LNCaP clone FGC (cell line): ENCODE data around the gene ZNF620.

ENCODE experiments used
- DNase-seq: peaks from one replicate; pipeline ENCODE4 v3.0.0-alpha.2; 2011; ENCODE audit warnings: low read depth
- H3K4me3 ChIP-seq: 2 replicates; pipeline ENCODE4 v1.5.1; 2011; ENCODE audit warnings: mild to moderate bottlenecking, low read depth, low read length, control low read depth
- TF ChIP-seq, protein P1 (sequence below): IDR thresholded peaks from 2 replicates; pipeline ENCODE4 v1.5.1; 2012; ENCODE audit warnings: mild to moderate bottlenecking; ENCODE audit not compliant: control insufficient read depth, insufficient read depth; ENCODE audit errors: extremely low read depth

Gene ZNF620

DNA sequence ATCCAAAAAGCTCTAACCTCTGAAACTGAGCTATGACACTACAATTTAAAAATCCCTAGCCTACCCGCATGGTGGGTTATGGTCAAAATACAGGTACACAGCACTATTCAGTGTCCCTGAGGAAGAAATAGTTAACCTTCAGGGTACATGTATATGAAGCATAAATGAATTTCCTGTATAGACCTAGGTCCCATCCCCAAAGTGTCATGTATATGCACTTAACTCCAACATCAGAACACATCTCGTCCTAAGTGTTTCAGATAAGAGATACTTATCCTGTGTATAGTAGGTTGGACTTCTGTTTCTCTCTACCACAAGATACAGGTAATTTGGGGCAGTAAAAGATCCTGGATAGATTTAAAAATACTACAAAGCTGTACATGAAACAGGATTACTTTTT is 42.3 kb upstream of the ZNF620 start:
- H3K4me3 ChIP-seq = no peak overlapping the region
- DNase-seq = no peak
- TF ChIP-seq, protein P1, sequence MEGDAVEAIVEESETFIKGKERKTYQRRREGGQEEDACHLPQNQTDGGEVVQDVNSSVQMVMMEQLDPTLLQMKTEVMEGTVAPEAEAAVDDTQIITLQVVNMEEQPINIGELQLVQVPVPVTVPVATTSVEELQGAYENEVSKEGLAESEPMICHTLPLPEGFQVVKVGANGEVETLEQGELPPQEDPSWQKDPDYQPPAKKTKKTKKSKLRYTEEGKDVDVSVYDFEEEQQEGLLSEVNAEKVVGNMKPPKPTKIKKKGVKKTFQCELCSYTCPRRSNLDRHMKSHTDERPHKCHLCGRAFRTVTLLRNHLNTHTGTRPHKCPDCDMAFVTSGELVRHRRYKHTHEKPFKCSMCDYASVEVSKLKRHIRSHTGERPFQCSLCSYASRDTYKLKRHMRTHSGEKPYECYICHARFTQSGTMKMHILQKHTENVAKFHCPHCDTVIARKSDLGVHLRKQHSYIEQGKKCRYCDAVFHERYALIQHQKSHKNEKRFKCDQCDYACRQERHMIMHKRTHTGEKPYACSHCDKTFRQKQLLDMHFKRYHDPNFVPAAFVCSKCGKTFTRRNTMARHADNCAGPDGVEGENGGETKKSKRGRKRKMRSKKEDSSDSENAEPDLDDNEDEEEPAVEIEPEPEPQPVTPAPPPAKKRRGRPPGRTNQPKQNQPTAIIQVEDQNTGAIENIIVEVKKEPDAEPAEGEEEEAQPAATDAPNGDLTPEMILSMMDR = no peak

DNA sequence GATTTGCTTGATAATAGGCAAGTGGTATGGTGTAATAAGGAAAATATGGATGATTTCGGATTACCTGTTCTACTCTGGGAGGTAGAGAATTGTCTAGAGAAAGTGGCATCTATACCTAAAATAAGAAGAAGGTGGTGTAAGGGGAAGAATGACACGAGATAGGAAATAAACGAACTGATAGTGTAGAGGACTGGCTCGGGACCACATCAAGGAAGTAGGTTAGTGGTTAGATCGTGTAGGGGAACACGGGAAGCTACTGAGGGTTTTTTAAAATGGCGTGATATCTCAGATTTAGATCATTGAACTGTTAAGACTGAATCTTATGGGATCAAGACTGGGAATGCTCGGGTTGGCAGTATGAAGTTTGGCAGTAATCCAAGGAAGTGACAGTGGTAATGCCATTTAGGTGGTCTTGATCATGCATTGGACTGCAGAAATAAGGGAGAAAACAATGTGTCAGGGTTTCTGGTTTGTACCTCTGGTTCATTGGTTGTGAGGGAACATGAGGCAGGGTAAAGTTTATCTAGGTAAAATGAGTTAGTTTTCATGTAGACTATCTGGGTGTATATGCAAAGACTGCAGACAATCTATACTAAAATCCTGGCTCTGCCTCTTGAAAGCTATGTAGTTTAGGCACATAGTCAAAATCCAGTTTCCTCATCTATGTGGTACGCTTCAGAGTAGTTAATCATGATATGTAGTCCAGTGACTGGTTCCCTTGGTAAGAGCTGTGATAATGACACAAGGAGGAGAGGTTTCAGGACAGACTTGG is 41.3 kb upstream of the ZNF620 start:
- no peak for DNase-seq
- no peak overlapping the region for H3K4me3 ChIP-seq
- TF ChIP-seq, protein P1 = no peak

DNA sequence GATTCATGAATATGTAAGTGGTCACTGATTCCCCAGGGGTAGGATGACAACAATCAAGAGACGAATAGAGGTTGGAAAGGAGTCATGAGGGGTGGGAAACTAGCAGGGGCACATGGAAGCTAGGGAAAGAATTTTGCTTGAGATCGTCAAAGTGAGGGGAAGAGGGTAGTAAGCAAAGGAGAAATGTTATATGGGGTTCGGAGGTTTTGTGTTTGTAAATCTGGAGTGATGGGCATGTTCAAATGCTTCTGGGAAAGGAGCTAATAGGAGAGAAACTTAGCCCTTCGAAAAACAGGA is 40.8 kb upstream of the ZNF620 start:
- no peak for DNase-seq
- H3K4me3 ChIP-seq = no peak overlapping the region

DNA sequence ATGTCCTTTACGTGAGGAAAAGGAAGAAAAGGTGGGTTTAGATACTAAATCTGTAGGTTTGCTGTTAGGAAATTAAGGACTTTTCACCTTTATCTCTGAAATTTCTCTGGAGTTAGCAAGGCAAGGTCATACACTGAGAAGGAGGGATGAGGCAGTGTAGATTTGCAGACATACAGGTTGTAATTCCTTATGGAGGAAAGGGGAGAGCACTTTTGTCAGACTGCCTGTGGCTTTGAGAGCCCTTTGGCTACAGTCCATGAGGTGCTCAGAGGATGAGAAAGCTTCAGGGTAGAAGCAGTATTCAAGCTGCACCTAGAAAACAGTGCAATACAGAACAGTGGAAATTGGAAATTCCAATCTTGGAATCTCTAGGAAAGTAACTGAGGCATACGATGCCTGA is 40.4 kb upstream of the ZNF620 start:
- TF ChIP-seq, protein P1 = no peak
- no peak overlapping the region for H3K4me3 ChIP-seq
- DNase-seq = no peak

More for the DNA sequence above, 40.8 kb upstream of the ZNF620 start:
- TF ChIP-seq, protein P1 = no peak

DNA sequence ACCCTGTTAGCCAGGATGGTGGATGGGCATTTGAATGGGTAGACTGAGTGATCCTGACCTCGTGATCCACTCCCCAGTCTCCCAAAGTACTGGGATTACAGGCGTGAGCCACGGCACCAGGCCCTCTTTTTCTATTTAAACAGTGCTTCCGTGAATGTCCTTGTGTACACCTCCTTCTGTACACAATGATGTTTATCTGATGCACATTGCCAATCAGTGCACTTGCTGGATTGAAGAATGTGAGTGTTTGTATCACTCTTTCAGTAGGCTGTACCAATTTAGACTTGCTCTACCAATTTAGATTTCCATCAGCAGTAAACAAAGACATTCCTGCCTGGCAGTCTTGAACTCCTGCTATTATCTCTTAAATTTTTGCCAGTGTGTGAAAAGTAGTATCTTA is 37.8 kb upstream of the ZNF620 start:
- H3K4me3 ChIP-seq = no peak overlapping the region
- TF ChIP-seq, protein P1 = no peak
- peak; percentile 83 for DNase-seq

DNA sequence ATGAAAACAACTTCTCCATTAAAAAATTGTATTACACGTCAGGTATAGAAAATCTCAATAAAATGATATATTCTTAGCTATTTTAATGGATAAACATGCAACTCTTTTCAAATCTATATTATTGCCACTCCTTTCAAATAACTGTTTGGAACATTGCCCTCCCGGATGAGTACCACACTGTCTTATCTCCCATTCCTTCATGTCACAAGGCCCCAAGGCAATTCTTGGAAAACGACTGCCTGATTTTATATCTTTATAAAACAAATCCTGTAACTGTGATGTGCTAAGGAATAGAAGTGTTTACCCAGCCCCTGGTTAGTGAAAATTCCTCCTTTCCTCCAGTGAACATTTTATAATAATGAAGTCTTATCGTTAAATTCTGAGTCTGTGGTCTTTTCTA is 35.1 kb upstream of the ZNF620 start:
- no peak overlapping the region for H3K4me3 ChIP-seq
- DNase-seq = no peak
- TF ChIP-seq, protein P1 = no peak
